Cerebellar nuclear complex (tissue), 1 donor: ENCODE results near the gene KIF26A.

Experiments used
- DNase-seq, 2 experiments: peaks; one replicate each; lab custom pipeline; 2025; lab: John Stamatoyannopoulos, UW

KIF26A gene

GRCh38 chr14:104130974-104131651 lies 7.3 kb upstream of the KIF26A start:
- no peak for DNase-seq

- no peak for DNase-seq
Observed at GRCh38 chr14:104131968-104132732, 6.2 kb upstream of the KIF26A start.

- no peak for DNase-seq
Observed at GRCh38 chr14:104132981-104133380, 5.4 kb upstream of the KIF26A start.

- DNase-seq, result no peak
Observed at GRCh38 chr14:104133496-104133895, 4.9 kb upstream of the KIF26A start.

- no peak for DNase-seq
Observed at GRCh38 chr14:104134061-104134965, 4.1 kb upstream of the KIF26A start.

GRCh38 chr14:104135121-104135903 lies 3.1 kb upstream of the KIF26A start:
- DNase-seq, result no peak

- DNase-seq, result no peak
Observed at GRCh38 chr14:104135904-104136471, 2.4 kb upstream of the KIF26A start.

- no peak for DNase-seq
Observed at GRCh38 chr14:104136472-104137296, 1.7 kb upstream of the KIF26A start.

- DNase-seq, result no peak
Observed at GRCh38 chr14:104137297-104138097, 890 bp upstream of the KIF26A start.

- DNase-seq, result no peak
Observed at GRCh38 chr14:104138718-104139459, 502 bp downstream of the KIF26A start.

GRCh38 chr14:104139460-104140212 lies 1.2 kb downstream of the KIF26A start:
- no peak for DNase-seq

- DNase-seq, result no peak
Observed at GRCh38 chr14:104140213-104140462, 1.8 kb downstream of the KIF26A start.

- no peak for DNase-seq
Observed at GRCh38 chr14:104140463-104141331, 2.3 kb downstream of the KIF26A start.

- no peak for DNase-seq
Observed at GRCh38 chr14:104141621-104142091, 3.3 kb downstream of the KIF26A start.

- DNase-seq, result no peak
Observed at GRCh38 chr14:104142136-104142945, 4.0 kb downstream of the KIF26A start.

- DNase-seq, result no peak
Observed at GRCh38 chr14:104142946-104143470, 4.6 kb downstream of the KIF26A start.
